Measurements from ENCODE around the gene MPI.

GRCh38 chr15:74889883-74890664 lies at the start of gene MPI:
- TF ChIP-seq, protein P1, sequence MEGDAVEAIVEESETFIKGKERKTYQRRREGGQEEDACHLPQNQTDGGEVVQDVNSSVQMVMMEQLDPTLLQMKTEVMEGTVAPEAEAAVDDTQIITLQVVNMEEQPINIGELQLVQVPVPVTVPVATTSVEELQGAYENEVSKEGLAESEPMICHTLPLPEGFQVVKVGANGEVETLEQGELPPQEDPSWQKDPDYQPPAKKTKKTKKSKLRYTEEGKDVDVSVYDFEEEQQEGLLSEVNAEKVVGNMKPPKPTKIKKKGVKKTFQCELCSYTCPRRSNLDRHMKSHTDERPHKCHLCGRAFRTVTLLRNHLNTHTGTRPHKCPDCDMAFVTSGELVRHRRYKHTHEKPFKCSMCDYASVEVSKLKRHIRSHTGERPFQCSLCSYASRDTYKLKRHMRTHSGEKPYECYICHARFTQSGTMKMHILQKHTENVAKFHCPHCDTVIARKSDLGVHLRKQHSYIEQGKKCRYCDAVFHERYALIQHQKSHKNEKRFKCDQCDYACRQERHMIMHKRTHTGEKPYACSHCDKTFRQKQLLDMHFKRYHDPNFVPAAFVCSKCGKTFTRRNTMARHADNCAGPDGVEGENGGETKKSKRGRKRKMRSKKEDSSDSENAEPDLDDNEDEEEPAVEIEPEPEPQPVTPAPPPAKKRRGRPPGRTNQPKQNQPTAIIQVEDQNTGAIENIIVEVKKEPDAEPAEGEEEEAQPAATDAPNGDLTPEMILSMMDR (IDR thresholded peaks at IDR 0.05 in 8 of 11, conservative IDR thresholded peaks at IDR 0.05 in 3 of 11), result peak in 6 of 11 experiments; percentile 31 to 49 (median 36)
- peak; percentile 91 to 93 (median 92) for TF ChIP-seq POLR2AphosphoS5 (IDR thresholded peaks at IDR 0.05)
